Liver (tissue), 9 donors: Measurements from ENCODE around the gene GGCT. TPM values are rescaled to one million over a fixed set of nuclear protein-coding genes. Genes with fewer than 3 reads are reported as not detected.

ENCODE experiments used
- DNase-seq: peaks from one replicate; pipeline ENCODE4 v3.0.0-alpha.2; 2017; ENCODE audit warnings: low spot score
- H3K27ac ChIP-seq, 2 donors: one replicate each; pipeline ENCODE4 v1.7.0; 2013; ENCODE audit warnings: inconsistent platforms in 2 of 2, low read length in 2 of 2, control low read depth in 1 of 2, low read depth in 1 of 2, mild to moderate bottlenecking in 1 of 2
- H3K27me3 ChIP-seq, 4 donors: one replicate each; pipeline versions ENCODE4 v1.6.1 to v1.7.0; 2013; ENCODE audit warnings: low read length in 3 of 4, inconsistent platforms in 1 of 4, mild to moderate bottlenecking in 1 of 4, moderate library complexity in 1 of 4; ENCODE audit not compliant: control insufficient read depth in 4 of 4, insufficient read depth in 4 of 4
- H3K36me3 ChIP-seq, 4 donors: one replicate each; pipeline versions ENCODE4 v1.6.1 to v1.7.0; 2013; ENCODE audit warnings: low read length in 3 of 4, mild to moderate bottlenecking in 3 of 4, low read depth in 1 of 4, moderate library complexity in 1 of 4; ENCODE audit not compliant: control insufficient read depth in 4 of 4, insufficient read depth in 3 of 4
- H3K4me1 ChIP-seq, 4 donors: one replicate each; pipeline versions ENCODE4 v1.6.1 to v1.7.0; 2013; ENCODE audit warnings: low read length in 3 of 4, mild to moderate bottlenecking in 3 of 4, moderate library complexity in 1 of 4; ENCODE audit not compliant: control insufficient read depth in 4 of 4, insufficient read depth in 4 of 4
- H3K4me3 ChIP-seq, 3 donors: one replicate each; pipeline versions ENCODE4 v1.6.1 to v1.7.0; 2013; ENCODE audit warnings: low read length in 3 of 3, control low read depth in 1 of 3, low read depth in 1 of 3, mild to moderate bottlenecking in 1 of 3
- H3K9ac ChIP-seq, 2 donors: one replicate each; pipeline ENCODE4 v1.7.0; 2013; ENCODE audit warnings: low read length in 2 of 2, mild to moderate bottlenecking in 2 of 2, moderate library complexity in 2 of 2, control low read depth in 1 of 2, low read depth in 1 of 2
- H3K9me3 ChIP-seq, 4 donors: one replicate each; pipeline versions ENCODE4 v1.6.1 to v1.7.0; 2013; ENCODE audit warnings: low read length in 3 of 4; ENCODE audit not compliant: control insufficient read depth in 4 of 4
- ATF3 ChIP-seq: IDR thresholded peaks from 2 replicates; pipeline ENCODE4 v1.6.1; 2016; ENCODE audit warnings: antibody characterized with exemption
- EGR1 ChIP-seq, 2 donors: IDR thresholded peaks; 2 replicates each; pipeline ENCODE4 v1.6.1; 2016 to 2018; ENCODE audit warnings: antibody characterized with exemption in 2 of 2, low read depth in 2 of 2
- FOXA1 ChIP-seq: IDR thresholded peaks from 2 replicates; pipeline ENCODE4 v1.6.1; 2016; ENCODE audit warnings: antibody characterized with exemption
- FOXA2 ChIP-seq: IDR thresholded peaks from 2 replicates; pipeline ENCODE4 v1.6.1; 2016; ENCODE audit warnings: antibody characterized with exemption
- GABPA ChIP-seq, 2 donors: IDR thresholded peaks in 1 of 2; conservative IDR thresholded peaks in 1 of 2; 2 replicates each; pipeline ENCODE4 v1.6.1; 2016; ENCODE audit warnings: antibody characterized with exemption in 2 of 2, mild to moderate bottlenecking in 1 of 2, moderate library complexity in 1 of 2
- JUND ChIP-seq, 2 donors: IDR thresholded peaks; 2 replicates each; pipeline ENCODE4 v1.6.1; 2016; ENCODE audit warnings: antibody characterized with exemption in 2 of 2
- MAX ChIP-seq: IDR thresholded peaks from 2 replicates; pipeline ENCODE4 v1.6.1; 2016; ENCODE audit warnings: antibody characterized with exemption
- RAD21 ChIP-seq, 2 donors: IDR thresholded peaks; 2 replicates each; pipeline ENCODE4 v1.6.1; 2016; ENCODE audit warnings: antibody characterized with exemption in 2 of 2, mild to moderate bottlenecking in 2 of 2
- REST ChIP-seq: IDR thresholded peaks from 2 replicates; pipeline ENCODE4 v1.6.1; 2016; ENCODE audit warnings: antibody characterized with exemption, mild to moderate bottlenecking
- SP1 ChIP-seq: IDR thresholded peaks from 2 replicates; pipeline ENCODE4 v1.6.1; 2018; ENCODE audit warnings: antibody characterized with exemption, mild to moderate bottlenecking
- TAF1 ChIP-seq: conservative IDR thresholded peaks from 2 replicates; pipeline ENCODE4 v1.6.1; 2016; ENCODE audit warnings: antibody characterized with exemption, mild to moderate bottlenecking
- YY1 ChIP-seq: IDR thresholded peaks from 2 replicates; pipeline ENCODE4 v1.6.1; 2016; ENCODE audit warnings: antibody characterized with exemption, mild to moderate bottlenecking
- ZBTB33 ChIP-seq: IDR thresholded peaks from 2 replicates; pipeline ENCODE4 v1.6.1; 2016; ENCODE audit warnings: antibody characterized with exemption
- WGBS: extraction: QIAGEN DNeasy Blood & Tissue Kit; methylation state at CpG from one replicate; pipeline ENCODE4 v1.1.7; 2013; 5-methylcytosine and 5-hydroxymethylcytosine counted together
- polyA plus RNA-seq, 2 donors: library from polyadenylated mRNA; stranded (reverse) in 1 of 2; unstranded in 1 of 2; fragments of 200-250 nt in 1 of 2; fragments of >200 nt in 1 of 2; fragmentation: Nextera tagmentation in 1 of 2; extraction: Ambion mirVana in 1 of 2; gene quantifications; one replicate each; pipeline versions ENCODE4 v1.2.1 to v1.2.3, GENCODE V29; 2013 to 2015
- total RNA-seq, 2 donors: library from RNA; depleted of rRNA; stranded (reverse); fragments of >200 nt; gene quantifications; one replicate each; pipeline ENCODE4 v1.2.3, GENCODE V29; 2014
- donor health status: healthy.
- donor health status: healthy.
- donor health status: healthy.
- donor health status: healthy.
- donor health status: healthy.

Gene GGCT
- total and polyA plus RNA-seq, 4 donors = 11.0 to 22.5 (median 21.3) TPM

GRCh38 chr7:30523466-30523865 lies 18.8 kb upstream of the GGCT start:
- Histone ChIP-seq H3K4me3 (no peak overlapping the region), H3K9me3 (no peaks in the 10 kb centered on the region), H3K9ac (no peak overlapping the region), H3K36me3 (no peaks in the 10 kb centered on the region), H3K4me1 (no peaks in the 10 kb centered on the region), H3K27me3 (no peaks in the 10 kb centered on the region), H3K27ac (no peak overlapping the region)
- no peak for TF ChIP-seq ATF3
- no peak for TF ChIP-seq FOXA1
- no peak for DNase-seq
- WGBS = 96% methylated on average over 2 of the region's 2 CpGs

GRCh38 chr7:30522159-30522558 lies 17.5 kb upstream of the GGCT start:
- DNase-seq = no peak
- H3K4me3 ChIP-seq = no peak overlapping the region
- no peaks in the 10 kb centered on the region for H3K4me1 ChIP-seq
- no peak overlapping the region for H3K27ac ChIP-seq
- no peaks in the 10 kb centered on the region for H3K27me3 ChIP-seq
- 85% methylated on average over 3 of the region's 3 CpGs for WGBS
- no peak overlapping the region for H3K9ac ChIP-seq
- no peaks in the 10 kb centered on the region for H3K36me3 ChIP-seq
- TF ChIP-seq ZBTB33 = no peak
- H3K9me3 ChIP-seq = no peaks in the 10 kb centered on the region

GRCh38 chr7:30521532-30521931 lies 16.9 kb upstream of the GGCT start:
- 85% methylated on average over 1 of the region's 1 CpG for WGBS
- Histone ChIP-seq H3K4me1 (no peaks in the 10 kb centered on the region), H3K27ac (no peak overlapping the region), H3K36me3 (no peaks in the 10 kb centered on the region), H3K4me3 (no peak overlapping the region), H3K9me3 (no peaks in the 10 kb centered on the region), H3K27me3 (no peaks in the 10 kb centered on the region), H3K9ac (no peak overlapping the region)
- TF ChIP-seq GABPA (IDR thresholded peaks at IDR 0.05 in 1 of 2, conservative IDR thresholded peaks at IDR 0.05 in 1 of 2) (no peak), JUND (IDR thresholded peaks at IDR 0.05) (no peak), EGR1 (IDR thresholded peaks at IDR 0.05; ENCODE audit: low read depth in 2 of 2) (no peak), YY1 (no peak), REST (no peak), RAD21 (IDR thresholded peaks at IDR 0.05) (no peak), MAX (no peak), FOXA2 (no peak), TAF1 (no peak), SP1 (no peak)
- no peak for DNase-seq
